ENCODE data around the gene SPPL2C. TPM values are rescaled to one million over a fixed set of nuclear protein-coding genes. Genes with fewer than 3 reads are reported as not detected.

Gene SPPL2C
- total and polyA plus RNA-seq, 4 donors: not detected

GRCh38 chr17:45870342-45870974, 25.8 kb downstream of the SPPL2C start:
- no peak for DNase-seq
- no peak overlapping the region for H3K27ac ChIP-seq (ENCODE audit: low read depth in 1 of 2, low read length in 2 of 2)

GRCh38 chr17:45871718-45872117, 27.0 kb downstream of the SPPL2C start:
- no peaks in the 10 kb centered on the region for H3K4me1 ChIP-seq (ENCODE audit: control insufficient read depth in 1 of 2, insufficient read depth in 2 of 2, low read length in 2 of 2)
- no peaks in the 10 kb centered on the region for H3K9me3 ChIP-seq (ENCODE audit: control insufficient read depth, low read length)
- no peak overlapping the region for H3K27ac ChIP-seq (ENCODE audit: low read depth in 1 of 2, low read length in 2 of 2)
- ATAC-seq (ENCODE audit: low FRiP score) (no peak), DNase-seq (no peak)
- no peaks in the 10 kb centered on the region for H3K27me3 ChIP-seq (ENCODE audit: control insufficient read depth in 1 of 2, insufficient read depth in 2 of 2, low read length in 1 of 2)
- 79 to 81% methylated on average over 5 of the region's 5 CpGs for WGBS, 2 donors
- no peaks in the 10 kb centered on the region for H3K36me3 ChIP-seq (ENCODE audit: control insufficient read depth in 1 of 2, insufficient read depth in 2 of 2, low read length in 1 of 2)
- intact Hi-C loops (cut with DNase I): no loop called here
- no peak overlapping the region for H3K4me3 ChIP-seq (ENCODE audit: low read length in 2 of 2)

More at GRCh38 chr17:45870342-45870974, 25.8 kb downstream of the SPPL2C start:
- WGBS, 2 donors: 54 to 58% methylated on average over 4 of the region's 4 CpGs
- ATAC-seq (ENCODE audit: low FRiP score): no peak
- no peak overlapping the region for H3K4me3 ChIP-seq (ENCODE audit: low read length in 2 of 2)
- intact Hi-C loops (cut with DNase I): no loop called here
- no peaks in the 10 kb centered on the region for H3K9me3 ChIP-seq (ENCODE audit: control insufficient read depth, low read length)
- no peaks in the 10 kb centered on the region for H3K36me3 ChIP-seq (ENCODE audit: control insufficient read depth in 1 of 2, insufficient read depth in 2 of 2, low read length in 1 of 2)
- H3K4me1 ChIP-seq (ENCODE audit: control insufficient read depth in 1 of 2, insufficient read depth in 2 of 2, low read length in 2 of 2): no peaks in the 10 kb centered on the region
- no peaks in the 10 kb centered on the region for H3K27me3 ChIP-seq (ENCODE audit: control insufficient read depth in 1 of 2, insufficient read depth in 2 of 2, low read length in 1 of 2)

GRCh38 chr17:45873728-45874127, 29.0 kb downstream of the SPPL2C start:
- no peak for DNase-seq
- no peaks in the 10 kb centered on the region for H3K36me3 ChIP-seq (ENCODE audit: control insufficient read depth in 1 of 2, insufficient read depth in 2 of 2, low read length in 1 of 2)
- H3K4me1 ChIP-seq (ENCODE audit: control insufficient read depth in 1 of 2, insufficient read depth in 2 of 2, low read length in 2 of 2): no peaks in the 10 kb centered on the region
- no peaks in the 10 kb centered on the region for H3K27me3 ChIP-seq (ENCODE audit: control insufficient read depth in 1 of 2, insufficient read depth in 2 of 2, low read length in 1 of 2)
- H3K4me3 ChIP-seq (ENCODE audit: low read length in 2 of 2): no peak overlapping the region
- intact Hi-C loops (cut with DNase I): no loop called here
- WGBS, 2 donors: 6 to 8% methylated on average over 6 of the region's 6 CpGs
- no peak for ATAC-seq (ENCODE audit: low FRiP score)
- H3K27ac ChIP-seq (ENCODE audit: low read depth in 1 of 2, low read length in 2 of 2): no peak overlapping the region
- peaks cover 3% of the 10 kb centered on the region for H3K9me3 ChIP-seq (ENCODE audit: control insufficient read depth, low read length)

- Histone ChIP-seq H3K4me1 (ENCODE audit: control insufficient read depth in 1 of 2, insufficient read depth in 2 of 2, low read length in 2 of 2) (no peaks in the 10 kb centered on the region), H3K27me3 (ENCODE audit: control insufficient read depth in 1 of 2, insufficient read depth in 2 of 2, low read length in 1 of 2) (no peaks in the 10 kb centered on the region), H3K4me3 (ENCODE audit: low read length in 2 of 2) (no peak overlapping the region), H3K36me3 (ENCODE audit: control insufficient read depth in 1 of 2, insufficient read depth in 2 of 2, low read length in 1 of 2) (no peaks in the 10 kb centered on the region), H3K27ac (ENCODE audit: low read depth in 1 of 2, low read length in 2 of 2) (no peak overlapping the region), H3K9me3 (ENCODE audit: control insufficient read depth, low read length) (peaks cover 3% of the 10 kb centered on the region)
- intact Hi-C loops (cut with DNase I): no loop called here
- ATAC-seq (ENCODE audit: low FRiP score) (no peak), DNase-seq (no peak)
- WGBS, 2 donors: 46 to 55% methylated on average over 3 of the region's 3 CpGs
These were observed 29.5 kb downstream of the SPPL2C start for GRCh38 chr17:45874151-45874550.

GRCh38 chr17:45876539-45876938, 31.9 kb downstream of the SPPL2C start:
- no peak for DNase-seq
- H3K36me3 ChIP-seq (ENCODE audit: control insufficient read depth in 1 of 2, insufficient read depth in 2 of 2, low read length in 1 of 2): no peaks in the 10 kb centered on the region
- ATAC-seq (ENCODE audit: low FRiP score): no peak
- H3K27ac ChIP-seq (ENCODE audit: low read depth in 1 of 2, low read length in 2 of 2): no peak overlapping the region
- H3K9me3 ChIP-seq (ENCODE audit: control insufficient read depth, low read length): peaks cover 3% of the 10 kb centered on the region
- no peaks in the 10 kb centered on the region for H3K27me3 ChIP-seq (ENCODE audit: control insufficient read depth in 1 of 2, insufficient read depth in 2 of 2, low read length in 1 of 2)
- 72 to 76% methylated on average over 3 of the region's 3 CpGs for WGBS, 2 donors
- H3K4me3 ChIP-seq (ENCODE audit: low read length in 2 of 2): no peak overlapping the region
- intact Hi-C loops (cut with DNase I): no loop called here
- no peaks in the 10 kb centered on the region for H3K4me1 ChIP-seq (ENCODE audit: control insufficient read depth in 1 of 2, insufficient read depth in 2 of 2, low read length in 2 of 2)

GRCh38 chr17:45877467-45877866, 32.8 kb downstream of the SPPL2C start:
- intact Hi-C loops (cut with DNase I): no loop called here

GRCh38 chr17:45883063-45883462, 38.4 kb downstream of the SPPL2C start:
- 88% methylated on average over 2 of the region's 2 CpGs for WGBS, 2 donors
- intact Hi-C loops (cut with DNase I): no loop called here
- ATAC-seq (ENCODE audit: low FRiP score): no peak

More at GRCh38 chr17:45877467-45877866, 32.8 kb downstream of the SPPL2C start:
- no peak for ATAC-seq (ENCODE audit: low FRiP score)
- H3K27ac ChIP-seq (ENCODE audit: low read depth in 1 of 2, low read length in 2 of 2): no peak overlapping the region
- H3K36me3 ChIP-seq (ENCODE audit: control insufficient read depth in 1 of 2, insufficient read depth in 2 of 2, low read length in 1 of 2): no peaks in the 10 kb centered on the region
- H3K4me1 ChIP-seq (ENCODE audit: control insufficient read depth in 1 of 2, insufficient read depth in 2 of 2, low read length in 2 of 2): no peaks in the 10 kb centered on the region
- 66 to 76% methylated on average over 1 of the region's 1 CpG for WGBS, 2 donors
- no peaks in the 10 kb centered on the region for H3K27me3 ChIP-seq (ENCODE audit: control insufficient read depth in 1 of 2, insufficient read depth in 2 of 2, low read length in 1 of 2)
- peaks cover 3% of the 10 kb centered on the region for H3K9me3 ChIP-seq (ENCODE audit: control insufficient read depth, low read length)
- H3K4me3 ChIP-seq (ENCODE audit: low read length in 2 of 2): no peak overlapping the region
- DNase-seq: no peak

GRCh38 chr17:45886852-45887251, 42.2 kb downstream of the SPPL2C start:
- intact Hi-C loops (cut with DNase I): no loop called here
- H3K4me3 ChIP-seq (ENCODE audit: low read length in 2 of 2): no peak overlapping the region
- 89 to 94% methylated on average over 2 of the region's 2 CpGs for WGBS, 2 donors
- no peak overlapping the region for H3K27ac ChIP-seq (ENCODE audit: low read depth in 1 of 2, low read length in 2 of 2)
- no peaks in the 10 kb centered on the region for H3K4me1 ChIP-seq (ENCODE audit: control insufficient read depth in 1 of 2, insufficient read depth in 2 of 2, low read length in 2 of 2)
- no peak for ATAC-seq (ENCODE audit: low FRiP score)
- peaks cover 2% of the 10 kb centered on the region for H3K9me3 ChIP-seq (ENCODE audit: control insufficient read depth, low read length)
- no peak for DNase-seq
- H3K27me3 ChIP-seq (ENCODE audit: control insufficient read depth in 1 of 2, insufficient read depth in 2 of 2, low read length in 1 of 2): peaks cover 0 to 2% of the 10 kb centered on the region in 2 donors
- no peaks in the 10 kb centered on the region for H3K36me3 ChIP-seq (ENCODE audit: control insufficient read depth in 1 of 2, insufficient read depth in 2 of 2, low read length in 1 of 2)

More at GRCh38 chr17:45883063-45883462, 38.4 kb downstream of the SPPL2C start:
- H3K36me3 ChIP-seq (ENCODE audit: control insufficient read depth in 1 of 2, insufficient read depth in 2 of 2, low read length in 1 of 2): no peaks in the 10 kb centered on the region
- H3K4me1 ChIP-seq (ENCODE audit: control insufficient read depth in 1 of 2, insufficient read depth in 2 of 2, low read length in 2 of 2): no peaks in the 10 kb centered on the region
- no peak overlapping the region for H3K4me3 ChIP-seq (ENCODE audit: low read length in 2 of 2)
- no peak overlapping the region for H3K27ac ChIP-seq (ENCODE audit: low read depth in 1 of 2, low read length in 2 of 2)
- DNase-seq: no peak
- peaks cover 2% of the 10 kb centered on the region for H3K9me3 ChIP-seq (ENCODE audit: control insufficient read depth, low read length)
- H3K27me3 ChIP-seq (ENCODE audit: control insufficient read depth in 1 of 2, insufficient read depth in 2 of 2, low read length in 1 of 2): peaks cover 0 to 2% of the 10 kb centered on the region in 2 donors

- H3K4me1 ChIP-seq (ENCODE audit: control insufficient read depth in 1 of 2, insufficient read depth in 2 of 2, low read length in 2 of 2): no peaks in the 10 kb centered on the region
- H3K36me3 ChIP-seq (ENCODE audit: control insufficient read depth in 1 of 2, insufficient read depth in 2 of 2, low read length in 1 of 2): no peaks in the 10 kb centered on the region
- no peak for ATAC-seq (ENCODE audit: low FRiP score)
- peaks cover 2% of the 10 kb centered on the region for H3K9me3 ChIP-seq (ENCODE audit: control insufficient read depth, low read length)
- no peak for DNase-seq
- 46 to 53% methylated on average over 5 of the region's 5 CpGs for WGBS, 2 donors
- no peak overlapping the region for H3K27ac ChIP-seq (ENCODE audit: low read depth in 1 of 2, low read length in 2 of 2)
- intact Hi-C loops (cut with DNase I): no loop called here
- H3K4me3 ChIP-seq (ENCODE audit: low read length in 2 of 2): no peak overlapping the region
- H3K27me3 ChIP-seq (ENCODE audit: control insufficient read depth in 1 of 2, insufficient read depth in 2 of 2, low read length in 1 of 2): no peaks in the 10 kb centered on the region
These were observed 43.7 kb downstream of the SPPL2C start for GRCh38 chr17:45888392-45888791.

All from aorta (tissue), 5 donors.